Mesendoderm (in vitro differentiated cells): ENCODE measurements around the gene AVP.

Experiments used
- DNase-seq: peaks from one replicate; pipeline ENCODE4 v3.0.0; 2013
- H2AK5ac ChIP-seq: 2 replicates; pipeline ENCODE4 v1.6.1; 2013; ENCODE audit warnings: low read length, inconsistent platforms
- H2BK120ac ChIP-seq: 2 replicates; pipeline ENCODE4 v1.6.1; 2013; ENCODE audit warnings: low read depth, mild to moderate bottlenecking, low read length, moderate library complexity, mixed read lengths
- H2BK15ac ChIP-seq: replicated peaks from 2 replicates; pipeline ENCODE4 v1.6.1; 2013; ENCODE audit warnings: low read depth, mild to moderate bottlenecking, moderate library complexity
- H2BK5ac ChIP-seq: 2 replicates; pipeline ENCODE4 v1.6.1; 2013; ENCODE audit warnings: low read length, inconsistent platforms
- H3K18ac ChIP-seq: 2 replicates; pipeline ENCODE4 v1.6.1; 2013; ENCODE audit warnings: mild to moderate bottlenecking, low read length, mixed read lengths
- H3K23ac ChIP-seq: one replicate; pipeline ENCODE4 v1.6.1; 2013; ENCODE audit warnings: low read length
- H3K27ac ChIP-seq: 2 replicates; pipeline ENCODE4 v1.5.1; 2013; ENCODE audit warnings: low read depth, mild to moderate bottlenecking, inconsistent platforms, low read length, moderate library complexity
- H3K27me3 ChIP-seq: 2 replicates; pipeline ENCODE4 v1.6.1; 2013; ENCODE audit warnings: low read length, control low read depth, mild to moderate bottlenecking, inconsistent platforms; ENCODE audit not compliant: insufficient read depth, poor library complexity
- H3K36me3 ChIP-seq: 2 replicates; pipeline ENCODE4 v1.6.1; 2013; ENCODE audit warnings: low read length, inconsistent platforms; ENCODE audit not compliant: control insufficient read depth, insufficient read depth
- H3K4ac ChIP-seq: one replicate; pipeline ENCODE4 v1.6.1; 2013; ENCODE audit warnings: low read depth, mild to moderate bottlenecking, low read length, moderate library complexity
- H3K4me1 ChIP-seq: 2 replicates; pipeline ENCODE4 v1.6.1; 2013; ENCODE audit warnings: low read depth, low read length, inconsistent platforms; ENCODE audit not compliant: control insufficient read depth
- H3K4me2 ChIP-seq: 2 replicates; pipeline ENCODE4 v1.6.1; 2013; ENCODE audit warnings: low read length
- H3K4me3 ChIP-seq: 2 replicates; pipeline ENCODE4 v1.5.1; 2013; ENCODE audit warnings: mild to moderate bottlenecking, low read length
- H3K56ac ChIP-seq: one replicate; pipeline ENCODE4 v1.6.1; 2013; ENCODE audit warnings: low read length
- H3K79me1 ChIP-seq: 2 replicates; pipeline ENCODE4 v1.6.1; 2013; ENCODE audit warnings: low read length, inconsistent platforms
- H3K79me2 ChIP-seq: 2 replicates; pipeline ENCODE4 v1.6.1; 2013; ENCODE audit warnings: mild to moderate bottlenecking, low read length; ENCODE audit not compliant: control insufficient read depth, insufficient read depth
- H3K9ac ChIP-seq: 2 replicates; pipeline ENCODE4 v1.6.1; 2013; ENCODE audit warnings: low read length, inconsistent platforms
- H4K5ac ChIP-seq: one replicate; pipeline ENCODE4 v1.6.1; 2013; ENCODE audit warnings: low read length
- H4K8ac ChIP-seq: one replicate; pipeline ENCODE4 v1.6.1; 2013; ENCODE audit warnings: low read depth, mild to moderate bottlenecking, control low read depth, low read length, moderate library complexity
- WGBS: extraction: QIAGEN DNeasy Blood & Tissue Kit; methylation state at CpG from one replicate; pipeline ENCODE4 v1.1.7; 2013; ENCODE audit warnings: low lambda C conversion rate, missing lambda C conversion rate; ENCODE audit not compliant: insufficient coverage; ENCODE audit errors: extremely low coverage; 5-methylcytosine and 5-hydroxymethylcytosine counted together

AVP gene

DNA sequence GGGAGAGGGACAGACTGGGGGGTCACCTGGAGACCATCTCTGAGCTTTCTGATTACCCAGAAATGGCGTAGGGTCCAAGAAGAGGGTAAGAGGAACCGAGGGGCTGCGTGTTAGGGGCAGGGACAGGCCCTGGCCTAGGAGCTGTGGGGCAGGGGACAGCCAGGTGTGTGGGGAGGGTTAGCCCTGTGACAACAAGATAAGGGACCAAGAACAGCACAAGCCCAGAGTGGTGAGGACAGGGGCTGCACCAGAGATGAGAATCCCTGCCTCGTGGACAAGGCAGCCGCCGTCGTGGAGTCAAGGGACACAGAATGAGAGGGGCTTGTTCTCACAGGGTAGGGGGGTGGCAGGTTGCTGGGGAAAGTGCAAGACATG is 449 bp upstream of the AVP start:
- Histone ChIP-seq H3K36me3 (no peaks in the 10 kb centered on the region), H2BK15ac (no peak overlapping the region), H4K5ac (no peak overlapping the region), H3K9ac (no peak overlapping the region), H3K4me1 (no peaks in the 10 kb centered on the region), H2AK5ac (no peak overlapping the region), H2BK120ac (no peak overlapping the region), H2BK5ac (no peak overlapping the region), H3K4me2 (no peak overlapping the region), H3K56ac (no peak overlapping the region), H3K18ac (no peak overlapping the region), H3K79me1 (no peaks in the 10 kb centered on the region), H3K4ac (no peak overlapping the region), H3K4me3 (no peak overlapping the region), H3K79me2 (no peaks in the 10 kb centered on the region), H3K27ac (no peak overlapping the region), H3K27me3 (peaks cover 18% of the 10 kb centered on the region), H4K8ac (no peak overlapping the region), H3K23ac (no peak overlapping the region)
- DNase-seq = no peak
- WGBS = no CpG with 5 or more reads among the region's 7 CpGs

GRCh38 chr20:3082955-3083952 is 1.3 kb downstream of the AVP start:
- Histone ChIP-seq H3K9ac (no peak overlapping the region), H3K79me1 (no peaks in the 10 kb centered on the region), H4K5ac (no peak overlapping the region), H3K56ac (peak overlapping the region; percentile 34), H3K4ac (no peak overlapping the region), H2BK120ac (no peak overlapping the region), H3K27me3 (peaks cover 18% of the 10 kb centered on the region), H3K4me2 (peak overlapping the region; percentile 40), H3K4me3 (no peak overlapping the region), H3K4me1 (no peaks in the 10 kb centered on the region), H3K27ac (no peak overlapping the region), H2AK5ac (no peak overlapping the region), H2BK15ac (no peak overlapping the region), H4K8ac (no peak overlapping the region), H2BK5ac (no peak overlapping the region), H3K23ac (no peak overlapping the region), H3K18ac (no peak overlapping the region), H3K79me2 (no peaks in the 10 kb centered on the region), H3K36me3 (no peaks in the 10 kb centered on the region)
- WGBS = no CpG with 5 or more reads among the region's 76 CpGs
- no peak for DNase-seq

GRCh38 chr20:3082306-3082951 is 2.1 kb downstream of the AVP start:
- H2BK5ac ChIP-seq = no peak overlapping the region
- peak overlapping the region; percentile 40 for H3K4me2 ChIP-seq
- H3K23ac ChIP-seq = no peak overlapping the region
- H3K27ac ChIP-seq = no peak overlapping the region
- no peaks in the 10 kb centered on the region for H3K79me1 ChIP-seq
- H3K9ac ChIP-seq = peak overlapping the region; percentile 15
- H3K4me3 ChIP-seq = no peak overlapping the region
- DNase-seq = no peak
- no CpG with 5 or more reads among the region's 71 CpGs for WGBS
- no peaks in the 10 kb centered on the region for H3K4me1 ChIP-seq
- H3K18ac ChIP-seq = no peak overlapping the region
- H2BK120ac ChIP-seq = no peak overlapping the region
- H3K56ac ChIP-seq = peak overlapping the region; percentile 12
- no peaks in the 10 kb centered on the region for H3K36me3 ChIP-seq
- no peaks in the 10 kb centered on the region for H3K79me2 ChIP-seq
- H3K4ac ChIP-seq = no peak overlapping the region
- no peak overlapping the region for H2BK15ac ChIP-seq
- H4K5ac ChIP-seq = no peak overlapping the region
- peaks cover 18% of the 10 kb centered on the region for H3K27me3 ChIP-seq
- no peak overlapping the region for H4K8ac ChIP-seq
- H2AK5ac ChIP-seq = no peak overlapping the region

DNA sequence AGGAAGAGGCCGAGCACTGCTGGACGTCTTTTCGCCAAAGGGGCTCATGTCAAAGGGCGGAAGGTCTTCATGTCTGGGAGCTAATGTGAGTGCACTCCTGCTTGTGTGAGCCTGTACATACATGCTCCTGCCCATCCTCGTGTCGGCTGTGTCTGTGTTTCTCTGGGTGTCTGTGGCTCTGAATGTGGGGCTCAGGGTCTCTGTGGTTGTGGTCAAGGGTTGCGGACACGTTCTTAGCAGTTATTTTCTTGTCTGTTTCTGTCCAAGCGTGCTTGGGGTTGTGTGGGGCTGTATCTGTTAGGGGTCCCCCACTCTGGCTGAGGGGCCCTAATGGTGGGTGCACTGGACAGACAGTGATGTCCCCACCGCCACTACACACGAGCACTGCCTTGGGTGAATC is 2.9 kb downstream of the AVP start:
- H3K4me1 ChIP-seq = no peaks in the 10 kb centered on the region
- no peak overlapping the region for H4K8ac ChIP-seq
- H3K4me3 ChIP-seq = no peak overlapping the region
- no peak overlapping the region for H3K18ac ChIP-seq
- no peak overlapping the region for H3K27ac ChIP-seq
- no CpG with 5 or more reads among the region's 11 CpGs for WGBS
- no peak overlapping the region for H3K4me2 ChIP-seq
- H3K9ac ChIP-seq = no peak overlapping the region
- H3K23ac ChIP-seq = no peak overlapping the region
- no peak overlapping the region for H2BK15ac ChIP-seq
- H3K36me3 ChIP-seq = no peaks in the 10 kb centered on the region
- no peak overlapping the region for H2AK5ac ChIP-seq
- no peak for DNase-seq
- no peak overlapping the region for H3K4ac ChIP-seq
- peaks cover 18% of the 10 kb centered on the region for H3K27me3 ChIP-seq
- no peaks in the 10 kb centered on the region for H3K79me2 ChIP-seq
- H3K79me1 ChIP-seq = no peaks in the 10 kb centered on the region
- H2BK5ac ChIP-seq = no peak overlapping the region
- H3K56ac ChIP-seq = no peak overlapping the region
- no peak overlapping the region for H2BK120ac ChIP-seq
- no peak overlapping the region for H4K5ac ChIP-seq

DNA sequence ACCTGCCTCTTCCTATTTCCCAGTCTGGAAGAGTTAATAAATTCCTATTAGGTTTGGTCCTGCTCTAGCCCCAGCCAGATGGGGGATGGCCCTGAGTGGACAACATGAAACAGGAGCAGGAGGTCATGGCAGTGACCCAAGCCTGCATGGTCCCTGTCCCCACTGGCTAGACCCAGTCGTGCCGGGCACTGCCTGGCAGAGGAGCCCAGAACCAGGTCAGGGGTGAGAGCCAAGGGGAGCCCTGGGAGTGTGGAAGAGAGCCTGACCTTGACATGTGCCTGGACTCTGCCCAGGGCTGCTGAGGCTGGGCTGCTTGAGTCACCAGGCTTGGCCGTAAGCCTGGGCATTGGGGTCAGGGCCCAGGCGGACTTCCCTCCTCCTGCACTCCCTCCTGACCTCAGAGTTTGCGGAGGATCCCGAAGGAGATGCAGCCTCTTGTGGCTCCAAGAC is 3.6 kb downstream of the AVP start:
- H4K8ac ChIP-seq = no peak overlapping the region
- no peak overlapping the region for H2BK15ac ChIP-seq
- H2AK5ac ChIP-seq = no peak overlapping the region
- DNase-seq = no peak
- no CpG with 5 or more reads among the region's 6 CpGs for whole genome bisulfite sequencing
- H3K56ac ChIP-seq = no peak overlapping the region
- no peak overlapping the region for H3K18ac ChIP-seq
- H3K4ac ChIP-seq = no peak overlapping the region
- H3K4me1 ChIP-seq = no peaks in the 10 kb centered on the region
- H3K79me2 ChIP-seq = no peaks in the 10 kb centered on the region
- H4K5ac ChIP-seq = no peak overlapping the region
- H3K4me3 ChIP-seq = no peak overlapping the region
- no peak overlapping the region for H2BK5ac ChIP-seq
- no peaks in the 10 kb centered on the region for H3K36me3 ChIP-seq
- no peak overlapping the region for H3K9ac ChIP-seq
- H2BK120ac ChIP-seq = no peak overlapping the region
- no peak overlapping the region for H3K23ac ChIP-seq
- no peak overlapping the region for H3K4me2 ChIP-seq
- peaks cover 18% of the 10 kb centered on the region for H3K27me3 ChIP-seq
- no peaks in the 10 kb centered on the region for H3K79me1 ChIP-seq
- H3K27ac ChIP-seq = no peak overlapping the region
